ENCODE measurements around the gene RASA3. TPM values are rescaled to one million over a fixed set of nuclear protein-coding genes. Genes with fewer than 3 reads are reported as not detected.

RASA3 gene
- total RNA-seq, 1 experiment from 2014 or later = 22.3 TPM

DNA sequence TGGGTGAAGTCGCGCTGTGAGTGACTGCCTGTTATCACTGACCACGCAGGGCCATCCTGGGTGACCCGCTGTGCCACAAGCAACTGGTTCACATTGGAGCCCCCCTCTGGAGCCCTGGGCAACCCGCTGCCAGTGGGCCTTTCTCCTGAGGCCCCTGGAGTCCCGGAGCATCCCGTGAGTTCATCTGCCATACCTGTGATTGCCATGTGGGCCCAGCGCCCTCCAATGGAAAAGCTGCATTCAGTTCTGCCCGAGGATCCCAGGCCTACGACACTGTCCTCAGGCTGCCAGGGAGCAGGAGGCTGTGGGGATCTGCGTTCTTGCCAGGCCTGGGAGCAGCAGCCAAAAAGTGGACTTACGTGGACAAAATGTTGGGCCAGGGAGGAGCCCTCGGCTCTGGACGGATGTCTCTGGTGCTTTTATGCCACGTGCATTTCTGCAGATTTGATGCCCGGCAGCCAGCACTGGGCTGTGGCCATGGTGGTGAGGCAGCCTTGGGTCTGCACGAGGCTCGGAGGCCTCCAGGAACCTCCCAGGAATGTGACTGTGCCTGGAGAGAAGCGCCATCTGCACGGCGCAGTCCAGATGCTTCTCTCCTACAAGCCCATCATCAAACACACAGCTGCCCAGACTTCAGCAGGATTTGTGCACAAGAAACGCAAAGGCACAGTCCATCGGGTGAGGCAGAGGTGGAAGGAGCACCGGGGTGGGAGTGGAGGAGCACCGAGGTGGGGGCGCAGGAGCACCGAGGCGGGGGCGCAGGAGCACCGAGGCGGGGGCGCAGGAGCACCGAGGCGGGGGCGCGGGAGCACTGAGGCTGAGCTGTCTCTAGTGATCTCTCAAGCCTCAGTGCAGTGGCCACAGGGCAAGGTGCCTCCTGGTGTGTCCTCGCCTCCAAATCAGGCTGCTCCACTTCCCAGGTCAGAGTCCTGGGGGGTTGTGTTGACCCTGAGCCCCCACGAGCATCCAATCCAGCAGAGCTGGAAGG lies 202.5 kb downstream of the RASA3 start (continued):
- TF ChIP-seq, protein P1, sequence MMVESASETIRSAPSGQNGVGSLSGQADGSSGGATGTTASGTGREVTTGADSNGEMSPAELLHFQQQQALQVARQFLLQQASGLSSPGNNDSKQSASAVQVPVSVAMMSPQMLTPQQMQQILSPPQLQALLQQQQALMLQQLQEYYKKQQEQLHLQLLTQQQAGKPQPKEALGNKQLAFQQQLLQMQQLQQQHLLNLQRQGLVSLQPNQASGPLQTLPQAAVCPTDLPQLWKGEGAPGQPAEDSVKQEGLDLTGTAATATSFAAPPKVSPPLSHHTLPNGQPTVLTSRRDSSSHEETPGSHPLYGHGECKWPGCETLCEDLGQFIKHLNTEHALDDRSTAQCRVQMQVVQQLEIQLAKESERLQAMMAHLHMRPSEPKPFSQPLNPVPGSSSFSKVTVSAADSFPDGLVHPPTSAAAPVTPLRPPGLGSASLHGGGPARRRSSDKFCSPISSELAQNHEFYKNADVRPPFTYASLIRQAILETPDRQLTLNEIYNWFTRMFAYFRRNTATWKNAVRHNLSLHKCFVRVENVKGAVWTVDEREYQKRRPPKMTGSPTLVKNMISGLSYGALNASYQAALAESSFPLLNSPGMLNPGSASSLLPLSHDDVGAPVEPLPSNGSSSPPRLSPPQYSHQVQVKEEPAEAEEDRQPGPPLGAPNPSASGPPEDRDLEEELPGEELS (CRISPR knock-in tag; IDR thresholded peaks at IDR 0.05) = no peak
- TF ChIP-seq ZNF416 (CRISPR knock-in tag; IDR thresholded peaks at IDR 0.05) (no peak), ATF1 (CRISPR knock-in tag; IDR thresholded peaks at IDR 0.05) (no peak), NFE2L1 (CRISPR knock-in tag; IDR thresholded peaks at IDR 0.05) (no peak), NR3C1 (CRISPR knock-in tag; conservative IDR thresholded peaks at IDR 0.05; ENCODE audit: low read depth) (no peak)
- TF ChIP-seq, protein P2, sequence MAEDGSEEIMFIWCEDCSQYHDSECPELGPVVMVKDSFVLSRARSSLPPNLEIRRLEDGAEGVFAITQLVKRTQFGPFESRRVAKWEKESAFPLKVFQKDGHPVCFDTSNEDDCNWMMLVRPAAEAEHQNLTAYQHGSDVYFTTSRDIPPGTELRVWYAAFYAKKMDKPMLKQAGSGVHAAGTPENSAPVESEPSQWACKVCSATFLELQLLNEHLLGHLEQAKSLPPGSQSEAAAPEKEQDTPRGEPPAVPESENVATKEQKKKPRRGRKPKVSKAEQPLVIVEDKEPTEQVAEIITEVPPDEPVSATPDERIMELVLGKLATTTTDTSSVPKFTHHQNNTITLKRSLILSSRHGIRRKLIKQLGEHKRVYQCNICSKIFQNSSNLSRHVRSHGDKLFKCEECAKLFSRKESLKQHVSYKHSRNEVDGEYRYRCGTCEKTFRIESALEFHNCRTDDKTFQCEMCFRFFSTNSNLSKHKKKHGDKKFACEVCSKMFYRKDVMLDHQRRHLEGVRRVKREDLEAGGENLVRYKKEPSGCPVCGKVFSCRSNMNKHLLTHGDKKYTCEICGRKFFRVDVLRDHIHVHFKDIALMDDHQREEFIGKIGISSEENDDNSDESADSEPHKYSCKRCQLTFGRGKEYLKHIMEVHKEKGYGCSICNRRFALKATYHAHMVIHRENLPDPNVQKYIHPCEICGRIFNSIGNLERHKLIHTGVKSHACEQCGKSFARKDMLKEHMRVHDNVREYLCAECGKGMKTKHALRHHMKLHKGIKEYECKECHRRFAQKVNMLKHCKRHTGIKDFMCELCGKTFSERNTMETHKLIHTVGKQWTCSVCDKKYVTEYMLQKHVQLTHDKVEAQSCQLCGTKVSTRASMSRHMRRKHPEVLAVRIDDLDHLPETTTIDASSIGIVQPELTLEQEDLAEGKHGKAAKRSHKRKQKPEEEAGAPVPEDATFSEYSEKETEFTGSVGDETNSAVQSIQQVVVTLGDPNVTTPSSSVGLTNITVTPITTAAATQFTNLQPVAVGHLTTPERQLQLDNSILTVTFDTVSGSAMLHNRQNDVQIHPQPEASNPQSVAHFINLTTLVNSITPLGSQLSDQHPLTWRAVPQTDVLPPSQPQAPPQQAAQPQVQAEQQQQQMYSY (CRISPR knock-in tag; IDR thresholded peaks at IDR 0.05) = no peak
- TF ChIP-seq, protein P3, sequence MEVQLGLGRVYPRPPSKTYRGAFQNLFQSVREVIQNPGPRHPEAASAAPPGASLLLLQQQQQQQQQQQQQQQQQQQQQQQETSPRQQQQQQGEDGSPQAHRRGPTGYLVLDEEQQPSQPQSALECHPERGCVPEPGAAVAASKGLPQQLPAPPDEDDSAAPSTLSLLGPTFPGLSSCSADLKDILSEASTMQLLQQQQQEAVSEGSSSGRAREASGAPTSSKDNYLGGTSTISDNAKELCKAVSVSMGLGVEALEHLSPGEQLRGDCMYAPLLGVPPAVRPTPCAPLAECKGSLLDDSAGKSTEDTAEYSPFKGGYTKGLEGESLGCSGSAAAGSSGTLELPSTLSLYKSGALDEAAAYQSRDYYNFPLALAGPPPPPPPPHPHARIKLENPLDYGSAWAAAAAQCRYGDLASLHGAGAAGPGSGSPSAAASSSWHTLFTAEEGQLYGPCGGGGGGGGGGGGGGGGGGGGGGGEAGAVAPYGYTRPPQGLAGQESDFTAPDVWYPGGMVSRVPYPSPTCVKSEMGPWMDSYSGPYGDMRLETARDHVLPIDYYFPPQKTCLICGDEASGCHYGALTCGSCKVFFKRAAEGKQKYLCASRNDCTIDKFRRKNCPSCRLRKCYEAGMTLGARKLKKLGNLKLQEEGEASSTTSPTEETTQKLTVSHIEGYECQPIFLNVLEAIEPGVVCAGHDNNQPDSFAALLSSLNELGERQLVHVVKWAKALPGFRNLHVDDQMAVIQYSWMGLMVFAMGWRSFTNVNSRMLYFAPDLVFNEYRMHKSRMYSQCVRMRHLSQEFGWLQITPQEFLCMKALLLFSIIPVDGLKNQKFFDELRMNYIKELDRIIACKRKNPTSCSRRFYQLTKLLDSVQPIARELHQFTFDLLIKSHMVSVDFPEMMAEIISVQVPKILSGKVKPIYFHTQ (CRISPR knock-in tag; IDR thresholded peaks at IDR 0.05) = no peak
- TF ChIP-seq, protein P4, sequence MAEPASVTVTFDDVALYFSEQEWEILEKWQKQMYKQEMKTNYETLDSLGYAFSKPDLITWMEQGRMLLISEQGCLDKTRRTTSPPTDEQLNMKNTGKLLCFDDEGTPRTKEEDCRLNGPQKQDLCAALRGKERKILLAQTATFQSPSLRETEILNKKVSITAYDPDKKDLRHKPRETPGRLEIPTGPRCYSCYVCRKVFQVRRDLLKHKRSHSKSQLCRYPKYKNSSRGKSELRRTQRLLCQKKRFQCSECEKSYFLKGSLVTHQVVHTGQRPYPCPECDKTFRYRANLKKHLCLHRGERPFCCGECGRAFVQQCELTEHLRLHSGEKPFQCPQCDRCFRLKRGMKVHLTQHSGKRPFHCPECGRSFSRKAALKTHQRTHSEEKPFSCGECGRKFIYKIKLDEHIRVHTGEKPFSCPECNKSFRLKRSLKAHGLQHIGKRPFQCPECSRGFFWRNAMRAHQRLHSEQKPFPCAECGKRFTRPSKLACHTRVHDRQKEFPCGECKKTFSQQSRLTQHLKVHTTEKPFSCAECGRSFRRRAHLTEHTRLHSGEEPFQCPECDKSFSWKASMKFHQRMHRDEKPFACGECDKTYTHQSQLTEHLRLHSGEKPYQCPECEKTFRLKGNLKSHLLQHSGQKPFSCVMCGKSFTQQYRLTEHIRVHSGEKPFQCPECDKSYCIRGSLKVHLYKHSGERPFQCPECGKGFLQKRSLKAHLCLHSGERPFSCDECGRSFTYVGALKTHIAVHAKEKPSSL (CRISPR knock-in tag; conservative IDR thresholded peaks at IDR 0.05) = no peak
- TF ChIP-seq, protein P5, sequence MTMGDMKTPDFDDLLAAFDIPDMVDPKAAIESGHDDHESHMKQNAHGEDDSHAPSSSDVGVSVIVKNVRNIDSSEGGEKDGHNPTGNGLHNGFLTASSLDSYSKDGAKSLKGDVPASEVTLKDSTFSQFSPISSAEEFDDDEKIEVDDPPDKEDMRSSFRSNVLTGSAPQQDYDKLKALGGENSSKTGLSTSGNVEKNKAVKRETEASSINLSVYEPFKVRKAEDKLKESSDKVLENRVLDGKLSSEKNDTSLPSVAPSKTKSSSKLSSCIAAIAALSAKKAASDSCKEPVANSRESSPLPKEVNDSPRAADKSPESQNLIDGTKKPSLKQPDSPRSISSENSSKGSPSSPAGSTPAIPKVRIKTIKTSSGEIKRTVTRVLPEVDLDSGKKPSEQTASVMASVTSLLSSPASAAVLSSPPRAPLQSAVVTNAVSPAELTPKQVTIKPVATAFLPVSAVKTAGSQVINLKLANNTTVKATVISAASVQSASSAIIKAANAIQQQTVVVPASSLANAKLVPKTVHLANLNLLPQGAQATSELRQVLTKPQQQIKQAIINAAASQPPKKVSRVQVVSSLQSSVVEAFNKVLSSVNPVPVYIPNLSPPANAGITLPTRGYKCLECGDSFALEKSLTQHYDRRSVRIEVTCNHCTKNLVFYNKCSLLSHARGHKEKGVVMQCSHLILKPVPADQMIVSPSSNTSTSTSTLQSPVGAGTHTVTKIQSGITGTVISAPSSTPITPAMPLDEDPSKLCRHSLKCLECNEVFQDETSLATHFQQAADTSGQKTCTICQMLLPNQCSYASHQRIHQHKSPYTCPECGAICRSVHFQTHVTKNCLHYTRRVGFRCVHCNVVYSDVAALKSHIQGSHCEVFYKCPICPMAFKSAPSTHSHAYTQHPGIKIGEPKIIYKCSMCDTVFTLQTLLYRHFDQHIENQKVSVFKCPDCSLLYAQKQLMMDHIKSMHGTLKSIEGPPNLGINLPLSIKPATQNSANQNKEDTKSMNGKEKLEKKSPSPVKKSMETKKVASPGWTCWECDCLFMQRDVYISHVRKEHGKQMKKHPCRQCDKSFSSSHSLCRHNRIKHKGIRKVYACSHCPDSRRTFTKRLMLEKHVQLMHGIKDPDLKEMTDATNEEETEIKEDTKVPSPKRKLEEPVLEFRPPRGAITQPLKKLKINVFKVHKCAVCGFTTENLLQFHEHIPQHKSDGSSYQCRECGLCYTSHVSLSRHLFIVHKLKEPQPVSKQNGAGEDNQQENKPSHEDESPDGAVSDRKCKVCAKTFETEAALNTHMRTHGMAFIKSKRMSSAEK (CRISPR knock-in tag; IDR thresholded peaks at IDR 0.05; ENCODE audit: borderline replicate concordance) = no peak
- TF ChIP-seq, protein P6, sequence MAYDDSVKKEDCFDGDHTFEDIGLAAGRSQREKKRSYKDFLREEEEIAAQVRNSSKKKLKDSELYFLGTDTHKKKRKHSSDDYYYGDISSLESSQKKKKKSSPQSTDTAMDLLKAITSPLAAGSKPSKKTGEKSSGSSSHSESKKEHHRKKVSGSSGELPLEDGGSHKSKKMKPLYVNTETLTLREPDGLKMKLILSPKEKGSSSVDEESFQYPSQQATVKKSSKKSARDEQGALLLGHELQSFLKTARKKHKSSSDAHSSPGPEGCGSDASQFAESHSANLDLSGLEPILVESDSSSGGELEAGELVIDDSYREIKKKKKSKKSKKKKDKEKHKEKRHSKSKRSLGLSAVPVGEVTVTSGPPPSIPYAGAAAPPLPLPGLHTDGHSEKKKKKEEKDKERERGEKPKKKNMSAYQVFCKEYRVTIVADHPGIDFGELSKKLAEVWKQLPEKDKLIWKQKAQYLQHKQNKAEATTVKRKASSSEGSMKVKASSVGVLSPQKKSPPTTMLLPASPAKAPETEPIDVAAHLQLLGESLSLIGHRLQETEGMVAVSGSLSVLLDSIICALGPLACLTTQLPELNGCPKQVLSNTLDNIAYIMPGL (CRISPR knock-in tag; IDR thresholded peaks at IDR 0.05) = no peak
- TF ChIP-seq, protein P7, sequence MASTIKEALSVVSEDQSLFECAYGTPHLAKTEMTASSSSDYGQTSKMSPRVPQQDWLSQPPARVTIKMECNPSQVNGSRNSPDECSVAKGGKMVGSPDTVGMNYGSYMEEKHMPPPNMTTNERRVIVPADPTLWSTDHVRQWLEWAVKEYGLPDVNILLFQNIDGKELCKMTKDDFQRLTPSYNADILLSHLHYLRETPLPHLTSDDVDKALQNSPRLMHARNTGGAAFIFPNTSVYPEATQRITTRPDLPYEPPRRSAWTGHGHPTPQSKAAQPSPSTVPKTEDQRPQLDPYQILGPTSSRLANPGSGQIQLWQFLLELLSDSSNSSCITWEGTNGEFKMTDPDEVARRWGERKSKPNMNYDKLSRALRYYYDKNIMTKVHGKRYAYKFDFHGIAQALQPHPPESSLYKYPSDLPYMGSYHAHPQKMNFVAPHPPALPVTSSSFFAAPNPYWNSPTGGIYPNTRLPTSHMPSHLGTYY (CRISPR knock-in tag; IDR thresholded peaks at IDR 0.05) = no peak
